ENCODE measurements around the gene PPP6R2. TPM values are rescaled to one million over a fixed set of nuclear protein-coding genes. Genes with fewer than 3 reads are reported as not detected.
"Not testable (repeated sequence)": the region's sequence is repeated elsewhere in the genome, so short reads cannot be mapped to it uniquely, and the experiment has no call there.

Gene PPP6R2
- total RNA-seq, 1 experiment from 2014 or later, result 74.7 TPM

- in situ Hi-C loops (cut with HindIII; ENCODE audit: low pct_unique_long_range_greater_than_20kb, low sequenced_read_pairs), result no loop called here
- DNase-seq (ENCODE audit: low read depth, low spot score), result peak; percentile 78
Measured at GRCh38 chr22:50326956-50327710, 16.0 kb upstream of the PPP6R2 start, which contains the start of gene DENND6B. Gene DENND6B (minus strand): TSS chr22:50327012. CDS start chr22:50326988, 24 bp downstream.

- in situ Hi-C loops (cut with HindIII; ENCODE audit: low pct_unique_long_range_greater_than_20kb, low sequenced_read_pairs), result no loop called here
- no peak for DNase-seq (ENCODE audit: low read depth, low spot score)
Measured at GRCh38 chr22:50327711-50328019, 15.5 kb upstream of the PPP6R2 start.

GRCh38 chr22:50329236-50329635, 13.9 kb upstream of the PPP6R2 start:
- no peak for DNase-seq (ENCODE audit: low read depth, low spot score)
- in situ Hi-C loops (cut with HindIII; ENCODE audit: low pct_unique_long_range_greater_than_20kb, low sequenced_read_pairs), result no loop called here

DNA sequence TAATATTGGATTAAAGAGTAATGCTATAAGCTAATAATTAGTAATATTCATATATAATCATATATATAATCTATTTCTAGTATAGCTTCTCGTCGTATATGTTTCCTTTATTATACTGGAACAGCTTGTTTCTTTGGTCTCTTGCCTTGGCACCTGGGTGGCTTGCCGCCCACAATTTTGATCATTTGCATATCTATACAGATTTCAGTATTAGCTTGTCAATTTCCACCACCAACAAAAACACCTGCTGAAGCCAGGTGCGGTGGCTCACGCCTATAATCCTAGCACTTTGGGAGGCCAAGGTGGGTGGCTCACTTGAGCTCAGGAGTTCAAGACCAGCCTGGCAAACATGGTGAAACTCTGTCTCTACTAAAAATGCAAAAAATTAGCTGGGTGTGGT, 8.7 kb upstream of the PPP6R2 start:
- in situ Hi-C loops (cut with HindIII; ENCODE audit: low pct_unique_long_range_greater_than_20kb, low sequenced_read_pairs); DNase-seq (ENCODE audit: low read depth, low spot score): not testable (repeated sequence)

DNA sequence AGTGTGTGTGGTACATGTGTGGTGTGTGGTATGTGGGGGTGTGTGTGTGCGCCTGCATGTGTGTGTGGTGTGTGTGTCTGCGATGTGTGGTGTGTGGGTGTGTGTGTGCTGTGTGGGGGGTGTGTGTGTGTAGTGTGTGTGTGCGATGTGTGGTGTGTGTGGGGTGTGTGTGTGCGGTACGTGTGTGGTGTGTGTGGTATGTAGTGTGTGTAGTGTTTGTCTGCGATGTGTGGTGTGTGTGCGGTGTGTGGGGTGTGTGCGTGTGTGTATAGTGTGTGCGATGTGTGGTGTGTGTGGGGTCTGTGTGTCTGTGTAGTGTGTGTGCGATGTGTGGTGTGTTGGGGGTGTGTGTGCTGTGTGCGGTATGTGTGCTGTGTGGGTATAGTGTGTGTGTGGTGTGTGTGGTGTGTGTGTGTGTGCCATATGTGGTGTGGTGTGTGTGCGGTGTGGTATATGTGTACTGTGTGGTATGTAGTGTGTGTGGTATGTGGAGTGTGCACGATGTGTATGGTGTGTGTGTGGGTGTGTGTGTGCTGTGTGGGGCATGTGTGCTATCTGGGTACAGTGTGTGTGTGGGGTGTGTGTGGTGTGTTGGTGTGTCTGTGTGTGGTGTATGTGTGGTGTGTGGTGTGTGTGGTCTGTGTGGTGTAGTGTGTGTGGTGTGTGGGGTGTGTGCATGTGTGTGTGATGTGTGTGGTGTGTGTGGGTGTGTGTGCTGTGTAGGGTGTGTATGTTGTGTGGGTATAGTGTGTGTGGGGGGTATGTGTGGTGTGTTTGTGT, 5.7 kb upstream of the PPP6R2 start:
- in situ Hi-C loops (cut with HindIII; ENCODE audit: low pct_unique_long_range_greater_than_20kb, low sequenced_read_pairs), result no loop called here
- no peak for DNase-seq (ENCODE audit: low read depth, low spot score)

GRCh38 chr22:50338042-50338573, 5.0 kb upstream of the PPP6R2 start:
- in situ Hi-C loops (cut with HindIII; ENCODE audit: low pct_unique_long_range_greater_than_20kb, low sequenced_read_pairs), result no loop called here

GRCh38 chr22:50338860-50339462, 4.2 kb upstream of the PPP6R2 start:
- in situ Hi-C loops (cut with HindIII; ENCODE audit: low pct_unique_long_range_greater_than_20kb, low sequenced_read_pairs), result no loop called here
- no peak for DNase-seq (ENCODE audit: low read depth, low spot score)

More at GRCh38 chr22:50338042-50338573, 5.0 kb upstream of the PPP6R2 start:
- no peak for DNase-seq (ENCODE audit: low read depth, low spot score)

DNA sequence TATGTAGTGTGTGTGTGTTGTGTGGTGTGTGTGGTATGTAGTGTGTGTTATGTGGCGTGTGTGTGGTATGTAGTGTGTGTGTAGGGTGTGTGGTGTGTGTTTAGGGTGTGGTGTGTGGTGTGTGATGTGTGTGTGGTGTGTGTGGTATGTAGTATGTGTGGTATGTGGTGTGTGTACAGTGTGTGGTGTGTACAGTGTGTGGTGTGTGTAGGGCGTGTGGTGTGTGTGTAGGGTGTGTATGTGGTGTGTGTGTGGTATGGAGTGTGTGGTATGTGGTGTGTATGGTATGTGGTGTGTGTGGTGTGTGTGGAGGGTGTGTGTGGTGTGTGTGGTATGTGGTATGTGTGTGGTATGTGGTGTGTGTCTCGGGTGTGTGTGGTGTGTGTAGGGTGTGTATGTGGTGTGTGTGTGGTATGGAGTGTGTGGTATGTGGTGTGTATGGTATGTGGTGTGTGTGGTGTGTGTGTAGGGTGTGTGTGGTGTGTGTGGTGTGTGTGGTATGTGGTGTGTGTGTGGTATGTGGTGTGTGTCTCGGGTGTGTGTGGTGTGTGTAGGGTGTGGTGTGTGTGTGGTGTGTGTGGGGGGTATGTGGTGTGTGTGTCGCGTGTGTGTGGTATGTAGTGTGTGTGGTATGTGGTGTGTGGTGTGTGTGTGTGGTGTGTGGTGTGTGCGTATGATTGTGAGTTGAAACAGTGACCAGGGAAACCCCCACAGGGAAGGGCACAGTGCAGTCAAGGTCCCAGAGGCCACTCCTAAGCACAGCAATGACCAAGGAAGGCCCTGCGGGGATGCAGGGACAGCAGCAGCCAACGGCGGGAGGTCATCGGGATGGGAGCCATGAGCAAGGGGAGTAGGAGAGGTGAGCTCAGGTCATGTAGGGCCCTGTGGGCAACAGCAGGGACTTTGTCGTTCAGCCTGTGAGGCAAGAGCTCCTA, 2.9 kb upstream of the PPP6R2 start:
- DNase-seq (ENCODE audit: low read depth, low spot score), result peak; percentile 28
- in situ Hi-C loops (cut with HindIII; ENCODE audit: low pct_unique_long_range_greater_than_20kb, low sequenced_read_pairs), result no loop called here

DNA sequence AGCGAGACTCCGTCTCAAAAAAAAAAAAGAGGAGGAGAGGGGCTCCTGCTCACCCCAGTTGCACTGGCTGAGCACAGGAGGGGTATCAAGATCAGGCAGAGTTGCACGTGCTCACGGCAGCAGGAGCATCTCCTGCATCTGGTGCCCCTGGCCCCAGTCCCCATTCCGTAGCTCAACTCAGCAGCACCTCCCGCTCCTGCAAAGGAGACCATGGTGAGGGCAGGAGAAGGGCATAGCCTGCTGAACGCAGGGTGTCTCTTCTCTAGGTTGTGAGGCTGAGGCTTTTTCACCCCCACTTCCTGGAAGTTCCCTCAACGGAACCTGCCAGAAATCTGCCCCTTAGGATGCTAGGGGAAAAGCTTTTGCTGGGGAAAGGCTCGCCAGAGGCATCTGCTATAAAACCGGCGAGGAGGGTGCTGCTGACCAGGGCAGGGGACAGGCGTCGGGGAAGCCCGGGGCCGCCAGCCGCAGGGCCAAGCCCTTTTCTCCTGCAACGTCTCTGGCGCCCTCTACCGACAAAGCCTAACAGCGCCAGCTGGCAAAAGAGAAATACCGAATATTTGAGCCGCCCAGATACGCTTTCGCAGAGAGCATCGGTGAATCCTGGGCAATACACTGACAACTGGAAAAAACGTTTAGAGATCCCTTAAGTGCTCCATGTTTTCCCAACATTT, 1.0 kb upstream of the PPP6R2 start:
- DNase-seq (ENCODE audit: low read depth, low spot score), result peak; percentile 92
- in situ Hi-C loops (cut with HindIII; ENCODE audit: low pct_unique_long_range_greater_than_20kb, low sequenced_read_pairs), result no loop called here

- no peak for DNase-seq (ENCODE audit: low read depth, low spot score)
- in situ Hi-C loops (cut with HindIII; ENCODE audit: low pct_unique_long_range_greater_than_20kb, low sequenced_read_pairs), result no loop called here
Measured at GRCh38 chr22:50343541-50343935, 411 bp downstream of the PPP6R2 start.

DNA sequence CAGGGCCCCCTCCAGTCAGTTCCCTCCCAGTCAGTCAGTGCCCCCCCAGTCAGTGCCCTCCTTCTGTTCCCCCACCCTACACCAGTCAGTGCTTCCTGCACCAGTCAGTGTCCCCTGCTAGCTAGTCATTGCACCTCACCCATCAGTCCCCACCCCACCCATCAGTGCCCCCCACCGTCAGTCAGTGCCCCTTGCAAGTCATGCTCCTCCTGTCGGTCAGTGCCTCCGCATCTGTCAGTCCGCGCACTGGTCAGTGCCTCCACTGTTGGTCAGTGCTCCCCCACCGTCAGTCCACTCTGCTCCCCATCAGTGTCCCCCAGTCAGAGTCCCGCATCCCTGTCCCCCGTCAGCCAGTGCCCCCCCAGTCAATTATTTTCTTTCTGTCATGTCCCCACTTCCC, 3.3 kb downstream of the PPP6R2 start:
- in situ Hi-C loops (cut with HindIII; ENCODE audit: low pct_unique_long_range_greater_than_20kb, low sequenced_read_pairs), result no loop called here
- DNase-seq (ENCODE audit: low read depth, low spot score), result no peak

DNA sequence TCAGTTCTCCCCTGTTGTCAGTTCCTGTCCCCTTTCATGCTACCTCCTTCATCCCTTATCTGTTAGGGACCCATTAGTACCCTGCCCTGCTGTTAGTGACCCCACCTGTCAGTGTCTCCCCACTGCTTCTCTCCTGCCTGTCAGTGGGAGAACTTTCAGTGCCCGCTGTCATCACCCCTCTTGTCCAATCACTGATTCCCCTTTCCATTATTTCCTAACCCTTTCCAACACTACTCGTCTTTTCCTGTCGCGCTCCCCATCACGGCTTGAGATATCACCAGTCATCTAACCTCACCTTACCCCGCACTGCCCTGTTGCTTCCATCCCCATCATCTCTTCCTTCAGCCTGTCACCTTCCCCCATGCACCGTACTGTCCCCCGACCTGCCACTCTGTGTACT, 4.0 kb downstream of the PPP6R2 start:
- DNase-seq (ENCODE audit: low read depth, low spot score), result no peak
- in situ Hi-C loops (cut with HindIII; ENCODE audit: low pct_unique_long_range_greater_than_20kb, low sequenced_read_pairs), result no loop called here

DNA sequence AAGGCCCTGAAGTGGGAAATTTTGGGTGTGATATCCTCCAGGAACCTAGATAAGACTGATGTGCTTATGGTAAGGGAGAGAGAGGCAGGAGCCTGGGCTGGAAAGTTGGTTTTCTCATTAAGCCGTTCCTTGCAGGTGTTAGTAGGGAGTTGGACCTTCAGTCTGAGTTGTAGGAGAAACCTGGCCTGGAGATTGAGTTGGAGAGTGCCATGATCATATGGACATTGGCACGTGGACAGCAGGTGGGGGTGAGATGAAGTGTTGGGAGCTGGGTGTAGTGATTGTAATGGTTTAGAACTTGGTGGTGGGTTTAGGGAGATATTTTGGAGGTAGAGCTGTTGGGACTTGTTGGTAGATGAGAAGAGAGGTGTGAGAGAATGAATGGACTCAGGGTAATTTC, 4.9 kb downstream of the PPP6R2 start:
- no peak for DNase-seq (ENCODE audit: low read depth, low spot score)
- in situ Hi-C loops (cut with HindIII; ENCODE audit: low pct_unique_long_range_greater_than_20kb, low sequenced_read_pairs), result no loop called here

DNA sequence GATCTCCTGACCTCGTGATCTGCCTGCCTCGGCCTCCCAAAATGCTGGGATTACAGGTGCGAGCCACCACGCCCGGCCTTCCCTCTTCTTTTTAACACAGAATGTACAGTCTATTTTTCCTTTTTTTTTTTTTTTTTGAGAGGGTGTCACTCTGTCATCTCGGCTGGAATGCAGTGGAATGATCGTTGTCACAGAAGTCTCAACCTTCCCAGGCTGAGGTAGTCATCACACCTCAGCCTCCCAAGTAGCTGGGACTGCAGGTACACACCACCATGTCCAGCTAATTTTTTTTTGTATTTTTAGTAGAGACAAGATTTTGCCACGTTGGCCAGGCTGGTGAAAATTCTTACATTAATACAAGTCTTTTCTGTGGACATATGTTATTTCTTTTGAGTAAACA, 13.1 kb downstream of the PPP6R2 start:
- DNase-seq (ENCODE audit: low read depth, low spot score), result no peak
- in situ Hi-C loops (cut with HindIII; ENCODE audit: low pct_unique_long_range_greater_than_20kb, low sequenced_read_pairs), result no loop called here

DNA sequence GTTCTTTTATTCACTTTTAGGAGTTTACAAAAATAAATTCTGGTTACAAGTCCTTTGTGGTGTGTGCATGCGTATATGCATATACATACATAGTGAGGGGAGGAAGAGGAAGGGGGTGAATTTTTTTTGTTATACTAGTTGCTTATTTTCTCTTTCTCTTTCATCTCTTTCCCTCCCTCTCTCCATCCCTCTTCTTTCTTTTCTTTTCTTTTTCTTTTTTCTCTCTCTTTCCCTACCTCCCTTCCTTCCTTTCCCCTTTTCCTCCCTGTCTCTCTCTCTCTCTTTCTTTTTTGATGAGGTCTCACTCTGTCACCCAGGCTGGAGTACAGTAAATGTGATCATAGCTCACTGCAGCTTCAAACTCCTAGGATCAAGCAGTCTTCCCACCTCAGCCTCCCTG, 14.1 kb downstream of the PPP6R2 start:
- in situ Hi-C loops (cut with HindIII; ENCODE audit: low pct_unique_long_range_greater_than_20kb, low sequenced_read_pairs), result no loop called here
- no peak for DNase-seq (ENCODE audit: low read depth, low spot score)

DNA sequence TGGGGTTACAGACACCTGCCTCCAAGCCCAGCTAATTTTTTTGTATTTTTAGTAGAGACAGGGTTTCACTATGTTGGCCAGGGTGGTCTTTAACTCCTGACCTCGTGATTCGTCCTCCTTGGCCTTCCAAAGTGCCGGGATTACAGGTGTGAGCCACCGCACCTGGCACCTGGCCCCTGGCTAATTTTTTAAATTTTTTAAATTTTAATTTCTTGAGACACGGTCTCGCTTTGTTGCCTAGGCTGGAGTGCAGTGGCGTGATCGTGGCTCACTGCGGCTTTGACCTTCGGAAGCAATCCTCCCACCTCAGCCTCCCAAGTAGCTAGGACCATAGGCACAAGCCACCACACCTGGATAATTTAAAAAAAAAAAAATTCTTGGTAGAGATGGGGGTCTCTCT, 14.6 kb downstream of the PPP6R2 start:
- no peak for DNase-seq (ENCODE audit: low read depth, low spot score)
- in situ Hi-C loops (cut with HindIII; ENCODE audit: low pct_unique_long_range_greater_than_20kb, low sequenced_read_pairs), result no loop called here

- no peak for DNase-seq (ENCODE audit: low read depth, low spot score)
- in situ Hi-C loops (cut with HindIII; ENCODE audit: low pct_unique_long_range_greater_than_20kb, low sequenced_read_pairs), result no loop called here
Measured at GRCh38 chr22:50360578-50360977, 17.5 kb downstream of the PPP6R2 start.

Measured in SK-MEL-5 (cell line).